Measurements from ENCODE around the gene ITPR3.

DNA sequence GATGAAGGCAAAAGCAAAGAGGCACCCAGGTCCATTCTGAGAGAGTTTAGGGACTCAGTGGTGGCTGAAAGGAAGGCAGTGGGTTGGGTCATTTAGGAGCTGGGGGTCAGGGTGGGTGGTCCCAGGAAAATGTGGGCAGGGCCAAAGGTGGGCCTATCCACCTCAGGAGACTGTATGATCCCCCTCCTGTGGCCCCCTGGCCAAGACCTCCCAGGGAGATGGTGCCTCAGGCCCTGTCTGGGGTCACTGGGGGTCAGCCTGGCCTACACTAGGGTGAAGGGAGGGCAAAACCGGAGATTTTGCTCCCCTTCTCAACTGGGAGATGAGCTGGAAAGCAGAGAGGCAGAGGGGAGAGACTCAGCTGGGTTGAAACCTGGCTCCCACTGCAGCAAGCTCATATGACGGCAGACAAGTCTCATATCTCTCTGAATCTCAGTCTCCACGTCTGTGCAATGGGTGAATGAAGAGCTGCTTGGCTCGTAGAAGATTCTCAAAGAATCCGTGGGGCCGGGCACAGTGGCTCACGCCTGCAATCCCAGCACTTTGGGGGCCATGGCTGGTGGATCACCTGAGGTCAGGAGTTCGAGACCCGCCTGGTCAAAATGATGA is 29.6 kb upstream of the ITPR3 start:
- TF ChIP-seq TAF1 (conservative IDR thresholded peaks at IDR 0.05): no peak
- no peak for TF ChIP-seq GABPA (IDR thresholded peaks at IDR 0.05 in 1 of 2, conservative IDR thresholded peaks at IDR 0.05 in 1 of 2)
- TF ChIP-seq, protein P1, sequence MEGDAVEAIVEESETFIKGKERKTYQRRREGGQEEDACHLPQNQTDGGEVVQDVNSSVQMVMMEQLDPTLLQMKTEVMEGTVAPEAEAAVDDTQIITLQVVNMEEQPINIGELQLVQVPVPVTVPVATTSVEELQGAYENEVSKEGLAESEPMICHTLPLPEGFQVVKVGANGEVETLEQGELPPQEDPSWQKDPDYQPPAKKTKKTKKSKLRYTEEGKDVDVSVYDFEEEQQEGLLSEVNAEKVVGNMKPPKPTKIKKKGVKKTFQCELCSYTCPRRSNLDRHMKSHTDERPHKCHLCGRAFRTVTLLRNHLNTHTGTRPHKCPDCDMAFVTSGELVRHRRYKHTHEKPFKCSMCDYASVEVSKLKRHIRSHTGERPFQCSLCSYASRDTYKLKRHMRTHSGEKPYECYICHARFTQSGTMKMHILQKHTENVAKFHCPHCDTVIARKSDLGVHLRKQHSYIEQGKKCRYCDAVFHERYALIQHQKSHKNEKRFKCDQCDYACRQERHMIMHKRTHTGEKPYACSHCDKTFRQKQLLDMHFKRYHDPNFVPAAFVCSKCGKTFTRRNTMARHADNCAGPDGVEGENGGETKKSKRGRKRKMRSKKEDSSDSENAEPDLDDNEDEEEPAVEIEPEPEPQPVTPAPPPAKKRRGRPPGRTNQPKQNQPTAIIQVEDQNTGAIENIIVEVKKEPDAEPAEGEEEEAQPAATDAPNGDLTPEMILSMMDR (IDR thresholded peaks at IDR 0.05; ENCODE audit: low read depth, low read length, missing input control): no peak
- no peak for TF ChIP-seq JUND (IDR thresholded peaks at IDR 0.05)
- TF ChIP-seq, protein P2, sequence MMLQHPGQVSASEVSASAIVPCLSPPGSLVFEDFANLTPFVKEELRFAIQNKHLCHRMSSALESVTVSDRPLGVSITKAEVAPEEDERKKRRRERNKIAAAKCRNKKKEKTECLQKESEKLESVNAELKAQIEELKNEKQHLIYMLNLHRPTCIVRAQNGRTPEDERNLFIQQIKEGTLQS (IDR thresholded peaks at IDR 0.05): no peak
- TF ChIP-seq REST (IDR thresholded peaks at IDR 0.05): no peak
- no peak for TF ChIP-seq RXRA (IDR thresholded peaks at IDR 0.05)
- no peak for TF ChIP-seq FOXA1 (IDR thresholded peaks at IDR 0.05)
- no peak for TF ChIP-seq HNF4G (IDR thresholded peaks at IDR 0.05)
- no peak for TF ChIP-seq EGR1 (IDR thresholded peaks at IDR 0.05; ENCODE audit: low read depth in 2 of 2)
- no peak for TF ChIP-seq MAX (IDR thresholded peaks at IDR 0.05)
